Hepatocyte (in vitro differentiated cells): Measurements from ENCODE around the gene ZNF41. TPM values are rescaled to one million over a fixed set of nuclear protein-coding genes. Genes with fewer than 3 reads are reported as not detected.

Experiments used
- DNase-seq: peaks from one replicate; pipeline ENCODE4 v3.0.0-alpha.2; 2016; ENCODE audit warnings: low spot score
- H2AFZ ChIP-seq: fragments of 200-600 bp; sonication (generic); 2 replicates; pipeline ENCODE4 v1.6.0; 2016; ENCODE audit warnings: antibody characterized with exemption, mild to moderate bottlenecking
- H3K27ac ChIP-seq: fragments of 200-600 bp; sonication (generic); 2 replicates; pipeline ENCODE4 v1.5.1; 2016; ENCODE audit warnings: mild to moderate bottlenecking
- H3K27me3 ChIP-seq: fragments of 200-600 bp; sonication (generic); 2 replicates; pipeline ENCODE4 v1.6.1; 2016
- H3K36me3 ChIP-seq: fragments of 200-600 bp; sonication (generic); replicated peaks from 2 replicates; pipeline ENCODE4 v1.5.1; 2016; ENCODE audit warnings: low read depth; ENCODE audit not compliant: insufficient read depth
- H3K4me1 ChIP-seq: fragments of 200-600 bp; sonication (generic); 2 replicates; pipeline ENCODE4 v1.5.1; 2016; ENCODE audit warnings: mild to moderate bottlenecking, moderate library complexity; ENCODE audit not compliant: insufficient read depth
- H3K4me2 ChIP-seq: fragments of 200-600 bp; sonication (generic); 2 replicates; pipeline ENCODE4 v1.6.0; 2016
- H3K4me3 ChIP-seq: fragments of 200-600 bp; sonication (generic); 2 replicates; pipeline ENCODE4 v1.5.1; 2016; ENCODE audit warnings: mild to moderate bottlenecking
- H3K79me2 ChIP-seq: fragments of 200-600 bp; sonication (generic); 2 replicates; pipeline ENCODE4 v1.6.0; 2017; ENCODE audit warnings: mild to moderate bottlenecking
- H3K9me2 ChIP-seq: fragments of 200-600 bp; sonication (generic); replicated peaks from 2 replicates; pipeline ENCODE4 v1.6.0; 2017; ENCODE audit warnings: mild to moderate bottlenecking; ENCODE audit not compliant: insufficient read depth
- H3K9me3 ChIP-seq: fragments of 200-600 bp; sonication (generic); 2 replicates; pipeline ENCODE4 v1.5.1; 2016; ENCODE audit warnings: low read depth, mild to moderate bottlenecking
- H4K20me1 ChIP-seq: fragments of 200-600 bp; sonication (generic); 2 replicates; pipeline ENCODE4 v1.6.0; 2016; ENCODE audit warnings: mild to moderate bottlenecking; ENCODE audit not compliant: insufficient read depth, poor library complexity, severe bottlenecking
- EZH2 ChIP-seq: fragments of 200-600 bp; sonication (generic); IDR thresholded peaks from 2 replicates; pipeline ENCODE4 v1.6.1; 2016; ENCODE audit warnings: antibody characterized with exemption, mild to moderate bottlenecking, borderline replicate concordance
- EZH2phosphoT487 ChIP-seq: fragments of 200-600 bp; sonication (generic); IDR thresholded peaks from one replicate; pipeline ENCODE4 v1.6.1; 2018; ENCODE audit warnings: antibody characterized with exemption, mild to moderate bottlenecking, low read depth, moderate library complexity; ENCODE audit not compliant: unreplicated experiment, severe bottlenecking
- whole genome bisulfite sequencing: methylation state at CpG from one replicate; pipeline ENCODE4 v1.1.6; 2016; ENCODE audit warnings: low lambda C conversion rate; ENCODE audit errors: missing lambda C conversion rate; 5-methylcytosine and 5-hydroxymethylcytosine counted together
- polyA plus RNA-seq: library from polyadenylated mRNA; unstranded; fragments of >200 nt; fragmentation: Nextera tagmentation; extraction: Ambion mirVana; gene quantifications from 2 replicates; pipeline ENCODE4 v1.2.1, GENCODE V29; 2016
- total RNA-seq: library from RNA; depleted of rRNA; stranded (reverse); fragments of >200 nt; gene quantifications from 2 replicates; pipeline ENCODE4 v1.2.3, GENCODE V29; 2014
- TF ChIP-seq, protein P1 (sequence below): fragments of 200-600 bp; sonication (generic); IDR thresholded peaks from 2 replicates; pipeline ENCODE4 v1.5.1; 2016; ENCODE audit warnings: antibody characterized with exemption, mild to moderate bottlenecking; ENCODE audit not compliant: poor library complexity

ZNF41 gene
- total and polyA plus RNA-seq, 2 experiments from 2014 or later = 2.2 to 4.3 TPM

GRCh38 chrX:47480576-47480975, 2.4 kb downstream of the ZNF41 start:
- Histone ChIP-seq H3K27me3 (no peaks in the 10 kb centered on the region), H3K79me2 (peaks cover 35% of the 10 kb centered on the region), H3K4me3 (no peak overlapping the region), H3K9me3 (no peaks in the 10 kb centered on the region), H3K27ac (no peak overlapping the region), H4K20me1 (no peaks in the 10 kb centered on the region), H3K4me1 (peaks cover 6% of the 10 kb centered on the region), H3K4me2 (no peak overlapping the region), H2AFZ (no peak overlapping the region), H3K36me3 (no peaks in the 10 kb centered on the region), H3K9me2 (no peaks in the 10 kb centered on the region)
- 29% methylated on average over 2 of the region's 2 CpGs for WGBS
- no peak for TF ChIP-seq EZH2
- TF ChIP-seq, protein P1, sequence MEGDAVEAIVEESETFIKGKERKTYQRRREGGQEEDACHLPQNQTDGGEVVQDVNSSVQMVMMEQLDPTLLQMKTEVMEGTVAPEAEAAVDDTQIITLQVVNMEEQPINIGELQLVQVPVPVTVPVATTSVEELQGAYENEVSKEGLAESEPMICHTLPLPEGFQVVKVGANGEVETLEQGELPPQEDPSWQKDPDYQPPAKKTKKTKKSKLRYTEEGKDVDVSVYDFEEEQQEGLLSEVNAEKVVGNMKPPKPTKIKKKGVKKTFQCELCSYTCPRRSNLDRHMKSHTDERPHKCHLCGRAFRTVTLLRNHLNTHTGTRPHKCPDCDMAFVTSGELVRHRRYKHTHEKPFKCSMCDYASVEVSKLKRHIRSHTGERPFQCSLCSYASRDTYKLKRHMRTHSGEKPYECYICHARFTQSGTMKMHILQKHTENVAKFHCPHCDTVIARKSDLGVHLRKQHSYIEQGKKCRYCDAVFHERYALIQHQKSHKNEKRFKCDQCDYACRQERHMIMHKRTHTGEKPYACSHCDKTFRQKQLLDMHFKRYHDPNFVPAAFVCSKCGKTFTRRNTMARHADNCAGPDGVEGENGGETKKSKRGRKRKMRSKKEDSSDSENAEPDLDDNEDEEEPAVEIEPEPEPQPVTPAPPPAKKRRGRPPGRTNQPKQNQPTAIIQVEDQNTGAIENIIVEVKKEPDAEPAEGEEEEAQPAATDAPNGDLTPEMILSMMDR = no peak
- TF ChIP-seq EZH2phosphoT487 = no peak
- DNase-seq = no peak

GRCh38 chrX:47475476-47475875, 7.5 kb downstream of the ZNF41 start:
- no peaks in the 10 kb centered on the region for H3K27me3 ChIP-seq
- no peak overlapping the region for H3K4me3 ChIP-seq
- no peaks in the 10 kb centered on the region for H4K20me1 ChIP-seq
- no peak overlapping the region for H3K4me2 ChIP-seq
- no peak overlapping the region for H2AFZ ChIP-seq
- H3K9me2 ChIP-seq = no peaks in the 10 kb centered on the region
- H3K4me1 ChIP-seq = no peaks in the 10 kb centered on the region
- no peak for DNase-seq
- no peaks in the 10 kb centered on the region for H3K36me3 ChIP-seq
- no peak for TF ChIP-seq EZH2
- TF ChIP-seq, protein P1 = no peak
- no peak for TF ChIP-seq EZH2phosphoT487
- H3K27ac ChIP-seq = no peak overlapping the region
- peaks cover 14% of the 10 kb centered on the region for H3K79me2 ChIP-seq
- H3K9me3 ChIP-seq = no peaks in the 10 kb centered on the region

GRCh38 chrX:47467106-47467505, 15.9 kb downstream of the ZNF41 start:
- Histone ChIP-seq H2AFZ (no peak overlapping the region), H3K4me3 (no peak overlapping the region), H4K20me1 (no peaks in the 10 kb centered on the region), H3K4me2 (no peak overlapping the region), H3K4me1 (no peaks in the 10 kb centered on the region), H3K79me2 (peaks cover 3% of the 10 kb centered on the region), H3K27me3 (no peaks in the 10 kb centered on the region), H3K36me3 (no peaks in the 10 kb centered on the region), H3K9me2 (no peaks in the 10 kb centered on the region), H3K9me3 (no peaks in the 10 kb centered on the region), H3K27ac (no peak overlapping the region)
- WGBS = 71% methylated on average over 5 of the region's 5 CpGs
- no peak for DNase-seq
- TF ChIP-seq EZH2 (no peak), EZH2phosphoT487 (no peak)
- TF ChIP-seq, protein P1 = no peak

DNA sequence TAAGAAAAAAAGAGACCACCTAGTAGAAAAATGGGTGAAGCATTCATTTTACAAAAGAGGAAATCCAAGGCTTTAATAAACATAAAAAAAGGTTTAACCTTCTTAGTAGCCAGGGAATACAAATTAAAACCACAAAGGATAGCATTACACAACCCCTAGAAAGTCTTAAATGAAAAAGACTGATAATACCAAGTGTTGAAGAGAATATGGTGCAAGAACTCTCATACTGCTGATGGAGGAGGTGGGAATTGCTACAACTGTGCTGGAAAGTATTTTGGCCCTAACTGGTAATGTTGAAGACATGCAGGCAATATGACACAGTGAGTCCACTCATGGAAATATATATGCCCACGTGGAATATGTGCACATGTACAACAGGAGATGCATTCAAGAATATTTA, 22.5 kb downstream of the ZNF41 start:
- Histone ChIP-seq H3K36me3 (no peaks in the 10 kb centered on the region), H4K20me1 (no peaks in the 10 kb centered on the region), H3K4me1 (no peaks in the 10 kb centered on the region), H3K4me3 (no peak overlapping the region), H3K9me3 (no peaks in the 10 kb centered on the region), H3K79me2 (no peaks in the 10 kb centered on the region), H3K27me3 (no peaks in the 10 kb centered on the region), H3K9me2 (no peaks in the 10 kb centered on the region), H2AFZ (no peak overlapping the region), H3K27ac (no peak overlapping the region), H3K4me2 (no peak overlapping the region)
- TF ChIP-seq, protein P1 = no peak
- no peak for TF ChIP-seq EZH2
- no peak for TF ChIP-seq EZH2phosphoT487
- 42% methylated on average over 1 of the region's 1 CpG for WGBS
- no peak for DNase-seq
